Testis (tissue), 3 donors: ENCODE results near the gene AGBL4. TPM values are rescaled to one million over a fixed set of nuclear protein-coding genes. Genes with fewer than 3 reads are reported as not detected.

ENCODE experiments used
- DNase-seq: peaks from one replicate; pipeline ENCODE4 v3.0.0-alpha.2; 2019
- H3K27ac ChIP-seq, 2 donors: fragments of 200-600 bp; sonication (generic); one replicate each; pipeline ENCODE4 v1.5.1; 2019
- H3K27me3 ChIP-seq: fragments of 200-600 bp; sonication (generic); one replicate; pipeline ENCODE4 v1.5.1; 2019
- H3K36me3 ChIP-seq: fragments of 200-600 bp; sonication (generic); one replicate; pipeline ENCODE4 v1.5.1; 2017; ENCODE audit warnings: low read depth; ENCODE audit errors: missing control alignments
- H3K4me1 ChIP-seq: fragments of 200-600 bp; sonication (generic); one replicate; pipeline ENCODE4 v1.5.1; 2019
- H3K4me3 ChIP-seq, 2 donors: fragments of 200-600 bp; sonication (generic); one replicate each; pipeline ENCODE4 v1.5.1; 2017 to 2019
- H3K9me3 ChIP-seq: fragments of 200-600 bp; sonication (generic); one replicate; pipeline ENCODE4 v1.5.1; 2017
- CTCF ChIP-seq, 3 experiments: fragments of 450-650 bp in 2 of 3; fragments of 200-600 bp in 1 of 3; sonication (generic) in 1 of 3; IDR thresholded peaks; one replicate each; pipeline ENCODE4 v1.5.1; 2016 to 2019; ENCODE audit warnings: antibody characterized with exemption in 3 of 3, mild to moderate bottlenecking in 2 of 3, moderate library complexity in 1 of 3
- POLR2A ChIP-seq: fragments of 450-650 bp; IDR thresholded peaks from one replicate; pipeline ENCODE4 v1.6.1; 2017; ENCODE audit warnings: antibody characterized with exemption, mild to moderate bottlenecking, moderate library complexity
- WGBS, 2 donors: methylation state at CpG; one replicate each; pipeline ENCODE4 v1.1.5; 2018; 5-methylcytosine and 5-hydroxymethylcytosine counted together
- intact Hi-C: fragments of 100-400 bp; cut with DNase I; formaldehyde crosslinking; loops from one replicate; pipeline ENCODE4 v1.15.1; 2023; ENCODE audit warnings: low total_unique reads
- polyA plus RNA-seq: library from polyadenylated mRNA; stranded (reverse); fragments of 350-450 nt; fragmentation: Illumina TruSeq; extraction: RNeasy Lipid Tissue Mini Kit (QIAGEN cat#74804); gene quantifications from one replicate; pipeline ENCODE4 v1.2.3, GENCODE V29; 2014; ENCODE audit warnings: low read depth, low replicate concordance; ENCODE audit not compliant: insufficient read depth
- total RNA-seq, 2 donors: library from RNA; depleted of rRNA; stranded (reverse); fragments of >200 nt; gene quantifications; one replicate each; pipeline ENCODE4 v1.2.3, GENCODE V29; 2016

The AGBL4 gene
- total and polyA plus RNA-seq, 3 donors from 2014 or later = 3.3 to 6.9 (median 5.8) TPM

- Histone ChIP-seq H3K27ac (no peak overlapping the region), H3K4me1 (no peaks in the 10 kb centered on the region), H3K36me3 (no peaks in the 10 kb centered on the region), H3K4me3 (no peak overlapping the region), H3K9me3 (no peaks in the 10 kb centered on the region), H3K27me3 (no peaks in the 10 kb centered on the region)
- DNase-seq = no peak
- no peak for TF ChIP-seq POLR2A
- 70 to 80% methylated on average over 12 of the region's 12 CpGs for WGBS, 2 donors
- intact Hi-C loops = no loop called here
Measured at GRCh38 chr1:48500541-48501450, 1523.0 kb downstream of the AGBL4 start.

- Histone ChIP-seq H3K4me3 (no peak overlapping the region), H3K36me3 (no peaks in the 10 kb centered on the region), H3K27me3 (no peaks in the 10 kb centered on the region), H3K27ac (no peak overlapping the region), H3K4me1 (peaks cover 5% of the 10 kb centered on the region), H3K9me3 (no peaks in the 10 kb centered on the region)
- intact Hi-C loops = no loop called here
- no peak for DNase-seq
- WGBS, 2 donors = 63 to 75% methylated on average over 8 of the region's 8 CpGs
- TF ChIP-seq CTCF (IDR thresholded peaks at IDR 0.05) (no peak), POLR2A (no peak)
Measured at GRCh38 chr1:48499211-48499735, 1524.5 kb downstream of the AGBL4 start.

- 22 to 24% methylated on average over 13 to 15 of the region's 15 CpGs for WGBS, 2 donors
- TF ChIP-seq CTCF (IDR thresholded peaks at IDR 0.05) = peak; percentile 70 to 95 (median 85)
- TF ChIP-seq POLR2A = no peak
- Histone ChIP-seq H3K9me3 (no peaks in the 10 kb centered on the region), H3K4me1 (peaks cover 13% of the 10 kb centered on the region), H3K27me3 (no peaks in the 10 kb centered on the region), H3K4me3 (no peak overlapping the region), H3K27ac (no peak overlapping the region), H3K36me3 (no peaks in the 10 kb centered on the region)
- DNase-seq = peak; percentile 94
- intact Hi-C loops = no loop called here
Measured at GRCh38 chr1:48498096-48498791, 1525.5 kb downstream of the AGBL4 start.

- TF ChIP-seq CTCF (IDR thresholded peaks at IDR 0.05) (no peak), POLR2A (no peak)
- DNase-seq = no peak
- H3K27ac ChIP-seq = no peak overlapping the region
- H3K36me3 ChIP-seq = no peaks in the 10 kb centered on the region
- 96 to 97% methylated on average over 3 of the region's 3 CpGs for WGBS, 2 donors
- H3K9me3 ChIP-seq = no peaks in the 10 kb centered on the region
- intact Hi-C loops = no loop called here
- H3K27me3 ChIP-seq = no peaks in the 10 kb centered on the region
- H3K4me1 ChIP-seq = peaks cover 13% of the 10 kb centered on the region
- H3K4me3 ChIP-seq = no peak overlapping the region
Measured at GRCh38 chr1:48495911-48496310, 1527.8 kb downstream of the AGBL4 start.

GRCh38 chr1:48495166-48495565 lies 1528.6 kb downstream of the AGBL4 start:
- 55 to 74% methylated on average over 1 of the region's 1 CpG for WGBS, 2 donors
- H3K36me3 ChIP-seq = no peaks in the 10 kb centered on the region
- intact Hi-C loops = no loop called here
- H3K4me3 ChIP-seq = no peak overlapping the region
- H3K4me1 ChIP-seq = peaks cover 13% of the 10 kb centered on the region
- no peak overlapping the region for H3K27ac ChIP-seq
- no peaks in the 10 kb centered on the region for H3K9me3 ChIP-seq
- no peak for TF ChIP-seq CTCF (IDR thresholded peaks at IDR 0.05)
- TF ChIP-seq POLR2A = no peak
- DNase-seq = no peak
- H3K27me3 ChIP-seq = no peaks in the 10 kb centered on the region
